ENCODE measurements around the gene DSTYK.
A peak's percentile ranks its signal among the peaks of the same experiment; 100 is the strongest.

Gene DSTYK

DNA sequence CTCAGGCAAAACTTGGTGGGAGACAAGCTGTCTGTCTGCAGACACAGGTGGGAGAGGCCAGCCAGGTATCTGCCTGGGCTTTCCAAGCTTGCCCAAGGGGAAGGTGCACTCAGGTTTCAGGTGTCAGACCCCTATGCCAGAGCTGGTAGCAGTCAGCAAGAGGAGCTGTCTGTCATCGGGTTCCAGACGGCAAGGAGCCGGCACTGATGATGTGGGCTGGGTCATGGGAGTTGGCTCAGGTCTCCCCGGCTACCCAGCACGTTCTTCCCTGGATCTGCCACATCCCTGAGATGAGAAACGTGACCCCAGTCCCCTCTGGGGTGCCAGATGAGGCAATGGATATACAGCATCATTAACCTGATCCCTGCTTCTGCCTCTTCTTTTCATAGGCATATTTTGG lies 39.2 kb upstream of the DSTYK start (continued):
- TF ChIP-seq ZBTB20 (tag by site-specific recombination; IDR thresholded peaks at IDR 0.05) (no peak), GLI2 (tag by site-specific recombination; IDR thresholded peaks at IDR 0.05; ENCODE audit: borderline replicate concordance, low read depth) (no peak), GFI1B (tag by site-specific recombination; IDR thresholded peaks at IDR 0.05) (no peak), ZNF677 (tag by site-specific recombination; IDR thresholded peaks at IDR 0.05) (no peak), KLF7 (tag by site-specific recombination; IDR thresholded peaks at IDR 0.05; ENCODE audit: borderline replicate concordance) (no peak), SP7 (tag by site-specific recombination; IDR thresholded peaks at IDR 0.05) (no peak), PRDM4 (tag by site-specific recombination; IDR thresholded peaks at IDR 0.05) (no peak), ZNF146 (tag by site-specific recombination; IDR thresholded peaks at IDR 0.05) (no peak), ZNF223 (tag by site-specific recombination; IDR thresholded peaks at IDR 0.05) (no peak)
- TF ChIP-seq, protein P1, sequence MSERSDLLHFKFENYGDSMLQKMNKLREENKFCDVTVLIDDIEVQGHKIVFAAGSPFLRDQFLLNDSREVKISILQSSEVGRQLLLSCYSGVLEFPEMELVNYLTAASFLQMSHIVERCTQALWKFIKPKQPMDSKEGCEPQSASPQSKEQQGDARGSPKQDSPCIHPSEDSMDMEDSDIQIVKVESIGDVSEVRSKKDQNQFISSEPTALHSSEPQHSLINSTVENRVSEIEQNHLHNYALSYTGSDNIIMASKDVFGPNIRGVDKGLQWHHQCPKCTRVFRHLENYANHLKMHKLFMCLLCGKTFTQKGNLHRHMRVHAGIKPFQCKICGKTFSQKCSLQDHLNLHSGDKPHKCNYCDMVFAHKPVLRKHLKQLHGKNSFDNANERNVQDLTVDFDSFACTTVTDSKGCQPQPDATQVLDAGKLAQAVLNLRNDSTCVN (tag by site-specific recombination; optimal IDR thresholded peaks at IDR 0.05): no peak
- TF ChIP-seq, protein P2, sequence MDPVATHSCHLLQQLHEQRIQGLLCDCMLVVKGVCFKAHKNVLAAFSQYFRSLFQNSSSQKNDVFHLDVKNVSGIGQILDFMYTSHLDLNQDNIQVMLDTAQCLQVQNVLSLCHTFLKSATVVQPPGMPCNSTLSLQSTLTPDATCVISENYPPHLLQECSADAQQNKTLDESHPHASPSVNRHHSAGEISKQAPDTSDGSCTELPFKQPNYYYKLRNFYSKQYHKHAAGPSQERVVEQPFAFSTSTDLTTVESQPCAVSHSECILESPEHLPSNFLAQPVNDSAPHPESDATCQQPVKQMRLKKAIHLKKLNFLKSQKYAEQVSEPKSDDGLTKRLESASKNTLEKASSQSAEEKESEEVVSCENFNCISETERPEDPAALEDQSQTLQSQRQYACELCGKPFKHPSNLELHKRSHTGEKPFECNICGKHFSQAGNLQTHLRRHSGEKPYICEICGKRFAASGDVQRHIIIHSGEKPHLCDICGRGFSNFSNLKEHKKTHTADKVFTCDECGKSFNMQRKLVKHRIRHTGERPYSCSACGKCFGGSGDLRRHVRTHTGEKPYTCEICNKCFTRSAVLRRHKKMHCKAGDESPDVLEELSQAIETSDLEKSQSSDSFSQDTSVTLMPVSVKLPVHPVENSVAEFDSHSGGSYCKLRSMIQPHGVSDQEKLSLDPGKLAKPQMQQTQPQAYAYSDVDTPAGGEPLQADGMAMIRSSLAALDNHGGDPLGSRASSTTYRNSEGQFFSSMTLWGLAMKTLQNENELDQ (tag by site-specific recombination; IDR thresholded peaks at IDR 0.05; ENCODE audit: low read depth): no peak

- no peaks in the 10 kb centered on the region for H3K36me3 ChIP-seq (ENCODE audit: control insufficient read depth in 2 of 2, insufficient read depth in 1 of 2, low read length in 2 of 2)
- no peaks in the 10 kb centered on the region for H3K9me3 ChIP-seq (ENCODE audit: control insufficient read depth, insufficient read depth, low read depth, low read length)
- peaks cover 12% of the 10 kb centered on the region for H3K4me1 ChIP-seq (ENCODE audit: control insufficient read depth, insufficient read depth, low read length)
- H3K4me3 ChIP-seq (ENCODE audit: low read depth, low read length): no peak overlapping the region
- ChIA-PET CTCF (interaction anchor here (0.6 to 14.6 kb wide), 4 partner anchors 20 to 188 kb away, joined by 3 to 253 read pairs (median 5); partner anchors contain the start of gene TMCC2), POLR2A (interaction anchor here (1.4 to 3.4 kb wide), 2 partner anchors 21 to 128 kb away, joined by 3 to 19 read pairs; partner anchors contain the start of genes RBBP5 and TMCC2)
- H3K27ac ChIP-seq (ENCODE audit: extremely low read depth, low read depth, low read length): peak overlapping the region; percentile 20; the same call in 1 of the 2 replicates
- TF ChIP-seq BCL11A (tag by site-specific recombination; IDR thresholded peaks at IDR 0.05; ENCODE audit: low read depth) (no peak), ZNF335 (tag by site-specific recombination; conservative IDR thresholded peaks at IDR 0.05) (peak; percentile 56), ZNF423 (tag by site-specific recombination; IDR thresholded peaks at IDR 0.05) (0 out of 2 replicates have a peak, but pooled peaks have one; percentile 11)
Measured at GRCh38 chr1:205249651-205250050, 38.1 kb upstream of the DSTYK start.

GRCh38 chr1:205248793-205249601 lies 37.5 kb upstream of the DSTYK start:
- Histone ChIP-seq H3K27ac (ENCODE audit: extremely low read depth, low read depth, low read length) (peak overlapping the region; percentile 45), H3K4me1 (ENCODE audit: control insufficient read depth, insufficient read depth, low read length) (peaks cover 12% of the 10 kb centered on the region), H3K9me3 (ENCODE audit: control insufficient read depth, insufficient read depth, low read depth, low read length) (no peaks in the 10 kb centered on the region), H3K4me3 (ENCODE audit: low read depth, low read length) (no peak overlapping the region), H3K36me3 (ENCODE audit: control insufficient read depth in 2 of 2, insufficient read depth in 1 of 2, low read length in 2 of 2) (no peaks in the 10 kb centered on the region)
- ChIA-PET POLR2A (interaction anchor here (1.4 to 3.4 kb wide), 2 partner anchors 20 to 127 kb away, joined by 3 to 19 read pairs; partner anchors contain the start of genes RBBP5 and TMCC2), CTCF (interaction anchor here (0.7 to 14.6 kb wide), 3 partner anchors 19 to 188 kb away, joined by 3 to 253 read pairs (median 6); partner anchors contain the start of gene TMCC2)
- TF ChIP-seq ZNF423 (tag by site-specific recombination; IDR thresholded peaks at IDR 0.05) (no peak), ZNF596 (tag by site-specific recombination; IDR thresholded peaks at IDR 0.05) (no peak), ZNF544 (tag by site-specific recombination; IDR thresholded peaks at IDR 0.05) (no peak), ZNF24 (tag by site-specific recombination; IDR thresholded peaks at IDR 0.05) (no peak), ZNF426 (tag by site-specific recombination; IDR thresholded peaks at IDR 0.05) (no peak), ZBTB8A (tag by site-specific recombination; IDR thresholded peaks at IDR 0.05) (no peak), ZBTB17 (tag by site-specific recombination; IDR thresholded peaks at IDR 0.05) (peak; percentile 85), PRDM1 (tag by site-specific recombination; IDR thresholded peaks at IDR 0.05) (no peak), ZNF433 (tag by site-specific recombination; IDR thresholded peaks at IDR 0.05; ENCODE audit: low read depth) (no peak), ATF2 (tag by site-specific recombination; IDR thresholded peaks at IDR 0.05; ENCODE audit: low read depth) (no peak), ZNF121 (tag by site-specific recombination; IDR thresholded peaks at IDR 0.05) (no peak), ZNF776 (tag by site-specific recombination; IDR thresholded peaks at IDR 0.05; ENCODE audit: borderline replicate concordance) (no peak), ZNF416 (tag by site-specific recombination; IDR thresholded peaks at IDR 0.05) (no peak)

Measured in HEK293 (cell line).